ENCODE results near the gene B3GNT7.
"Not testable (repeated sequence)": the region's sequence is repeated elsewhere in the genome, so short reads cannot be mapped to it uniquely, and the experiment has no call there.

B3GNT7 gene

GRCh38 chr2:231371430-231372054, 24.0 kb upstream of the B3GNT7 start:
- TF ChIP-seq CTCF (IDR thresholded peaks at IDR 0.05; ENCODE audit: borderline replicate concordance, control extremely low read depth, extremely low read depth, insufficient read depth, missing control alignments) = no peak
- in situ Hi-C loops (cut with MboI; ENCODE audit: low sequenced_read_pairs, unreplicated experiment) = no loop called here
- no peak for DNase-seq (ENCODE audit: low spot score)

GRCh38 chr2:231372326-231372725, 23.2 kb upstream of the B3GNT7 start:
- in situ Hi-C loops (cut with MboI; ENCODE audit: low sequenced_read_pairs, unreplicated experiment) = no loop called here
- no peak for TF ChIP-seq CTCF (IDR thresholded peaks at IDR 0.05; ENCODE audit: borderline replicate concordance, control extremely low read depth, extremely low read depth, insufficient read depth, missing control alignments)

GRCh38 chr2:231373184-231373583, 22.3 kb upstream of the B3GNT7 start:
- in situ Hi-C loops (cut with MboI; ENCODE audit: low sequenced_read_pairs, unreplicated experiment) = no loop called here

More at GRCh38 chr2:231372326-231372725, 23.2 kb upstream of the B3GNT7 start:
- no peak for DNase-seq (ENCODE audit: low spot score)

GRCh38 chr2:231373786-231374349, 21.6 kb upstream of the B3GNT7 start:
- DNase-seq (ENCODE audit: low spot score) = no peak
- TF ChIP-seq CTCF (IDR thresholded peaks at IDR 0.05; ENCODE audit: borderline replicate concordance, control extremely low read depth, extremely low read depth, insufficient read depth, missing control alignments) = no peak
- in situ Hi-C loops (cut with MboI; ENCODE audit: low sequenced_read_pairs, unreplicated experiment) = no loop called here

More at GRCh38 chr2:231373184-231373583, 22.3 kb upstream of the B3GNT7 start:
- DNase-seq (ENCODE audit: low spot score) = no peak
- no peak for TF ChIP-seq CTCF (IDR thresholded peaks at IDR 0.05; ENCODE audit: borderline replicate concordance, control extremely low read depth, extremely low read depth, insufficient read depth, missing control alignments)

GRCh38 chr2:231374771-231375170, 20.7 kb upstream of the B3GNT7 start:
- DNase-seq (ENCODE audit: low spot score) = no peak
- in situ Hi-C loops (cut with MboI; ENCODE audit: low sequenced_read_pairs, unreplicated experiment) = no loop called here
- TF ChIP-seq CTCF (IDR thresholded peaks at IDR 0.05; ENCODE audit: borderline replicate concordance, control extremely low read depth, extremely low read depth, insufficient read depth, missing control alignments) = no peak

GRCh38 chr2:231375994-231376615, 19.4 kb upstream of the B3GNT7 start:
- DNase-seq (ENCODE audit: low spot score); in situ Hi-C loops (cut with MboI; ENCODE audit: low sequenced_read_pairs, unreplicated experiment): not testable (repeated sequence)

- no peak for TF ChIP-seq CTCF (IDR thresholded peaks at IDR 0.05; ENCODE audit: borderline replicate concordance, control extremely low read depth, extremely low read depth, insufficient read depth, missing control alignments)
- in situ Hi-C loops (cut with MboI; ENCODE audit: low sequenced_read_pairs, unreplicated experiment) = no loop called here
- no peak for DNase-seq (ENCODE audit: low spot score)
These were observed 18.7 kb upstream of the B3GNT7 start for GRCh38 chr2:231376857-231377256.
